Upper lobe of left lung (tissue), 4 donors: ENCODE results near the gene TTF1.

ENCODE experiments used
- CTCF ChIP-seq, 6 experiments: fragments of 450-650 bp in 4 of 6; fragments of 200-600 bp in 2 of 6; sonication (generic) in 2 of 6; IDR thresholded peaks; one replicate each; pipeline ENCODE4 v1.5.1; 2016 to 2019; ENCODE audit warnings: antibody characterized with exemption in 6 of 6
- POLR2A ChIP-seq, 4 donors: fragments of 450-650 bp; IDR thresholded peaks; one replicate each; pipeline ENCODE4 v1.5.1; 2016 to 2017; ENCODE audit warnings: antibody characterized with exemption in 4 of 4, mild to moderate bottlenecking in 2 of 4
- POLR2AphosphoS5 ChIP-seq, 2 donors: sonication (generic); formaldehyde crosslinking; IDR thresholded peaks; one replicate each; pipeline ENCODE4 v1.5.1; 2017; ENCODE audit warnings: antibody characterized with exemption in 2 of 2

- no peak for TF ChIP-seq CTCF (IDR thresholded peaks at IDR 0.05)
- TF ChIP-seq POLR2A (IDR thresholded peaks at IDR 0.05), result no peak
- no peak for TF ChIP-seq POLR2AphosphoS5 (IDR thresholded peaks at IDR 0.05)
Observed at GRCh38 chr9:132348676-132349075, 58.0 kb downstream of the TTF1 start.
